ENCODE results near the gene RALGAPA1. TPM values are rescaled to one million over a fixed set of nuclear protein-coding genes. Genes with fewer than 3 reads are reported as not detected.

Gene RALGAPA1
- total RNA-seq, 1 donor from 2014 or later = 19.5 TPM

- H3K4me3 ChIP-seq (ENCODE audit: low read depth, low read length) = no peak overlapping the region
- no peak for DNase-seq (ENCODE audit: low read depth)
These were observed 50.5 kb downstream of the RALGAPA1 start for GRCh38 chr14:35758523-35759129.

GRCh38 chr14:35754671-35755070, 54.4 kb downstream of the RALGAPA1 start:
- TF ChIP-seq CTCF (conservative IDR thresholded peaks at IDR 0.05; ENCODE audit: low read depth, low read length) = no peak
- DNase-seq (ENCODE audit: low read depth) = no peak
- H3K4me3 ChIP-seq (ENCODE audit: low read depth, low read length) = no peak overlapping the region

More at GRCh38 chr14:35758523-35759129, 50.5 kb downstream of the RALGAPA1 start:
- TF ChIP-seq CTCF (conservative IDR thresholded peaks at IDR 0.05; ENCODE audit: low read depth, low read length) = no peak

GRCh38 chr14:35752380-35752779, 56.7 kb downstream of the RALGAPA1 start:
- no peak for DNase-seq (ENCODE audit: low read depth)
- no peak for TF ChIP-seq CTCF (conservative IDR thresholded peaks at IDR 0.05; ENCODE audit: low read depth, low read length)

GRCh38 chr14:35750202-35750904, 58.7 kb downstream of the RALGAPA1 start:
- no peak overlapping the region for H3K4me3 ChIP-seq (ENCODE audit: low read depth, low read length)
- DNase-seq (ENCODE audit: low read depth) = no peak
- TF ChIP-seq CTCF (conservative IDR thresholded peaks at IDR 0.05; ENCODE audit: low read depth, low read length) = no peak

More at GRCh38 chr14:35752380-35752779, 56.7 kb downstream of the RALGAPA1 start:
- no peak overlapping the region for H3K4me3 ChIP-seq (ENCODE audit: low read depth, low read length)

- DNase-seq (ENCODE audit: low read depth) = no peak
- no peak overlapping the region for H3K4me3 ChIP-seq (ENCODE audit: low read depth, low read length)
- TF ChIP-seq CTCF (conservative IDR thresholded peaks at IDR 0.05; ENCODE audit: low read depth, low read length) = no peak
These were observed 61.7 kb downstream of the RALGAPA1 start for GRCh38 chr14:35747379-35747778.

- DNase-seq (ENCODE audit: low read depth) = no peak
- no peak overlapping the region for H3K4me3 ChIP-seq (ENCODE audit: low read depth, low read length)
- TF ChIP-seq CTCF (conservative IDR thresholded peaks at IDR 0.05; ENCODE audit: low read depth, low read length) = no peak
These were observed 66.7 kb downstream of the RALGAPA1 start for GRCh38 chr14:35742442-35742841.

- no peak for DNase-seq (ENCODE audit: low read depth)
- no peak overlapping the region for H3K4me3 ChIP-seq (ENCODE audit: low read depth, low read length)
- TF ChIP-seq CTCF (conservative IDR thresholded peaks at IDR 0.05; ENCODE audit: low read depth, low read length) = no peak
These were observed 67.1 kb downstream of the RALGAPA1 start for GRCh38 chr14:35742032-35742371.
